Measurements from ENCODE around the gene RIMKLB. TPM values are rescaled to one million over a fixed set of nuclear protein-coding genes. Genes with fewer than 3 reads are reported as not detected.
"Not testable (repeated sequence)": the region's sequence is repeated elsewhere in the genome, so short reads cannot be mapped to it uniquely, and the experiment has no call there.

The RIMKLB gene
- polyA plus RNA-seq, 3 donors = 1.0 to 6.6 (median 1.2) TPM

DNA sequence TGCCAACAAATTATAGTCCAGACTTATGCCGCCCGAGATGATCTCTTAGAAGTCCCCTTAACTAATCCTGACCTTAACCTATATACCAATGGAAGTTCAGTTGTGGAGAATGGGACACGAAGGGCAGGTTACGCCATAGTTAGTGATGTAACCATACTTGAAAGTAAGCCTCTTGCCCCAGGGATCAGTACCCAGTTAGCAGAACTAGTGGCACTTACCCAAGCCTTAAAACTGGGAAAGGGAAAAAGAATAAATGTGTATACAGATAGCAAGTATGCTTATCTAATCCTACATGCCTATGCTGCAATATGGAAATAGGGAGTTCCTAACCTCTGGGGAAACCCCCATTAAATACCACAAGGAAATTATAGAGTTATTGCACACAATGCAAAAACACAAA is 95.4 kb downstream of the RIMKLB start:
- H3K4me1 ChIP-seq (ENCODE audit: control insufficient read depth in 1 of 2, insufficient read depth in 2 of 2, low read length in 2 of 2); DNase-seq; H3K27ac Mint-ChIP-seq; H3K4me3 Mint-ChIP-seq; H3K27me3 ChIP-seq (ENCODE audit: control insufficient read depth in 2 of 2, insufficient read depth in 2 of 2, low read length in 2 of 2); H2AFZ ChIP-seq (ENCODE audit: insufficient read depth, low read depth, low read length, poor library complexity, severe bottlenecking); H3K27ac ChIP-seq (ENCODE audit: low read depth in 1 of 2, low read length in 2 of 2); H3K36me3 Mint-ChIP-seq; intact Hi-C loops (cut with micrococcal nuclease); H3K4me1 Mint-ChIP-seq; H3K27me3 Mint-ChIP-seq (ENCODE audit: low read depth in 3 of 3); H3K4me2 ChIP-seq (replicated peaks; ENCODE audit: extremely low read depth, low read length, poor library complexity, severe bottlenecking); H3K9ac ChIP-seq (ENCODE audit: insufficient read depth, low read length, poor library complexity, severe bottlenecking); H3K4me3 ChIP-seq (replicated peaks in 1 of 3; ENCODE audit: low read depth in 2 of 3, low read length in 3 of 3); H3K36me3 ChIP-seq (replicated peaks in 1 of 2; ENCODE audit: control insufficient read depth in 1 of 2, insufficient read depth in 2 of 2, low read length in 2 of 2); H4K20me1 ChIP-seq (ENCODE audit: insufficient read depth, low read length); H3K79me2 ChIP-seq (ENCODE audit: insufficient read depth, low read length): not testable (repeated sequence)
- peaks cover 5 to 29% (median 13%) of the 10 kb centered on the region in 7 donors for H3K9me3 Mint-ChIP-seq
- WGBS (ENCODE audit: insufficient coverage) = no CpG with 5 or more reads among the region's 4 CpGs
- H3K9me3 ChIP-seq (replicated peaks in 1 of 2; ENCODE audit: control insufficient read depth in 1 of 2, insufficient read depth in 1 of 2, low read length in 2 of 2) = peaks cover 0 to 13% of the 10 kb centered on the region in 2 donors

DNA sequence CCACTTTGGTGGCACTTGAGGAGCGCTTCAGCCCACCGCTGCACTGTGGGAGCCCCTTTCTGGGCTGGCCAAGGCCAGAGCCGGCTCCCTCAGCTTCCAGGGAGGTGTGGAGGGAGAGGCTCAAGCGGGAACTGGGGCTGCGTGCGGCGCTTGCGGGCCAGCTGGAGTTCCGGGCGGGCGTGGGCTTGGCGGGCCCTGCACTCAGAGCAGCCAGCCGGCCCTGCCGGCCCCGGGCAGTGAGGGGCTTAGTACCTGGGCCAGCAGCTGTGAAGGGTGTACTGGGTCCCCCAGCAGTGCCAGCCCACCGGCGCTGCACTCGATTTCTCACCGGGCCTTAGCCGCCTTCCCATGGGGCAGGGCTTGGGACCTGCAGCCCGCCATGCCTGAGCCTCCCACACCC is 96.8 kb downstream of the RIMKLB start:
- H3K4me2 ChIP-seq (replicated peaks; ENCODE audit: extremely low read depth, low read length, poor library complexity, severe bottlenecking); H3K79me2 ChIP-seq (ENCODE audit: insufficient read depth, low read length); H3K27me3 ChIP-seq (ENCODE audit: control insufficient read depth in 2 of 2, insufficient read depth in 2 of 2, low read length in 2 of 2); H3K36me3 ChIP-seq (replicated peaks in 1 of 2; ENCODE audit: control insufficient read depth in 1 of 2, insufficient read depth in 2 of 2, low read length in 2 of 2); H3K9ac ChIP-seq (ENCODE audit: insufficient read depth, low read length, poor library complexity, severe bottlenecking); H3K4me3 Mint-ChIP-seq; H3K27me3 Mint-ChIP-seq (ENCODE audit: low read depth in 3 of 3); H2AFZ ChIP-seq (ENCODE audit: insufficient read depth, low read depth, low read length, poor library complexity, severe bottlenecking); DNase-seq; H3K4me3 ChIP-seq (replicated peaks in 1 of 3; ENCODE audit: low read depth in 2 of 3, low read length in 3 of 3); H4K20me1 ChIP-seq (ENCODE audit: insufficient read depth, low read length); H3K27ac ChIP-seq (ENCODE audit: low read depth in 1 of 2, low read length in 2 of 2); intact Hi-C loops (cut with micrococcal nuclease); H3K4me1 ChIP-seq (ENCODE audit: control insufficient read depth in 1 of 2, insufficient read depth in 2 of 2, low read length in 2 of 2); H3K4me1 Mint-ChIP-seq; H3K36me3 Mint-ChIP-seq; H3K27ac Mint-ChIP-seq: not testable (repeated sequence)
- H3K9me3 Mint-ChIP-seq = peaks cover 5 to 24% (median 13%) of the 10 kb centered on the region in 7 donors
- peaks cover 0 to 13% of the 10 kb centered on the region in 2 donors for H3K9me3 ChIP-seq (replicated peaks in 1 of 2; ENCODE audit: control insufficient read depth in 1 of 2, insufficient read depth in 1 of 2, low read length in 2 of 2)
- over 99% methylated on average over 18 of the region's 21 CpGs for WGBS (ENCODE audit: insufficient coverage)

DNA sequence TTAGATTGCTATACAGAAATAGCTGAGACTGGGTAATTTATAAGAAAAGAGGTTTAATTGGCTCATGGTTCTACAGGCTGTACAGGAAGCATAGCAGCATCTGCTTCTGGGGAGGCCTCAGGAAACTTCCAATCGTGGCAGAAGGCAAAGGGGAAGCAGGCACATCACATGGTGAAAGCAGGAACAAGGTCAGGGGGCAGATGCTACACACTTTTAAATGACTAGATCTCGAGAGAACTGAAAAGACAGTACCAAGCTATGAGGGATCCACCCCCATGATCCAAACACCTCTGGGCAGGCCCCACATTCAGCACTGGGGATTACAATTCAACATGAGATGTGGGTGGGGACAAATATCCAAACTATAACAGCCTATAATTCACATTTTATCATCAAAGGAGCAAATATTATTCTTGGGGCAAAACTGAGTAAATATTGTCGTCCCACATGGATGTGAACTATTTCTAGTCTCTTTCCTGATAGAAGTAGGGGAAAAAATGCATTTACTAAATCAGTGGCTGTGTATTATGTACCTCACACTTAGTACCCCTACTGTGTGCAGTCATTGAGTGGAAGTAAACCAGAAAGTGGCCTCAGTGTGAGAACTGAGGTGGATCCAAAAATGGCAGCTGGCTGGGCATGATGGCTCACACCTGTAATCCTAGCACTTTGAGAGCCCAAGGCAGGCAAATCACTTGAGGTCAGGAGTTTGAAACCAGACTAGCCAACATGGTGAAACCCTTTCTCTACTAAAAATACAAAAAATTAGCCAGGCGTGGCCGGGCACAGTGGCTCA is 99.2 kb downstream of the RIMKLB start:
- Histone ChIP-seq H3K4me3 (replicated peaks in 1 of 3; ENCODE audit: low read depth in 2 of 3, low read length in 3 of 3) (no peak overlapping the region), H4K20me1 (ENCODE audit: insufficient read depth, low read length) (no peaks in the 10 kb centered on the region), H3K79me2 (ENCODE audit: insufficient read depth, low read length) (no peaks in the 10 kb centered on the region), H3K4me1 (ENCODE audit: control insufficient read depth in 1 of 2, insufficient read depth in 2 of 2, low read length in 2 of 2) (no peaks in the 10 kb centered on the region), H3K36me3 (replicated peaks in 1 of 2; ENCODE audit: control insufficient read depth in 1 of 2, insufficient read depth in 2 of 2, low read length in 2 of 2) (no peaks in the 10 kb centered on the region), H3K27me3 (ENCODE audit: control insufficient read depth in 2 of 2, insufficient read depth in 2 of 2, low read length in 2 of 2) (no peaks in the 10 kb centered on the region), H3K9ac (ENCODE audit: insufficient read depth, low read length, poor library complexity, severe bottlenecking) (no peak overlapping the region), H3K27ac (ENCODE audit: low read depth in 1 of 2, low read length in 2 of 2) (no peak overlapping the region), H2AFZ (ENCODE audit: insufficient read depth, low read depth, low read length, poor library complexity, severe bottlenecking) (no peak overlapping the region), H3K9me3 (replicated peaks in 1 of 2; ENCODE audit: control insufficient read depth in 1 of 2, insufficient read depth in 1 of 2, low read length in 2 of 2) (peaks cover 0 to 13% of the 10 kb centered on the region in 2 donors), H3K4me2 (replicated peaks; ENCODE audit: extremely low read depth, low read length, poor library complexity, severe bottlenecking) (no peak overlapping the region)
- TF ChIP-seq, protein P1, sequence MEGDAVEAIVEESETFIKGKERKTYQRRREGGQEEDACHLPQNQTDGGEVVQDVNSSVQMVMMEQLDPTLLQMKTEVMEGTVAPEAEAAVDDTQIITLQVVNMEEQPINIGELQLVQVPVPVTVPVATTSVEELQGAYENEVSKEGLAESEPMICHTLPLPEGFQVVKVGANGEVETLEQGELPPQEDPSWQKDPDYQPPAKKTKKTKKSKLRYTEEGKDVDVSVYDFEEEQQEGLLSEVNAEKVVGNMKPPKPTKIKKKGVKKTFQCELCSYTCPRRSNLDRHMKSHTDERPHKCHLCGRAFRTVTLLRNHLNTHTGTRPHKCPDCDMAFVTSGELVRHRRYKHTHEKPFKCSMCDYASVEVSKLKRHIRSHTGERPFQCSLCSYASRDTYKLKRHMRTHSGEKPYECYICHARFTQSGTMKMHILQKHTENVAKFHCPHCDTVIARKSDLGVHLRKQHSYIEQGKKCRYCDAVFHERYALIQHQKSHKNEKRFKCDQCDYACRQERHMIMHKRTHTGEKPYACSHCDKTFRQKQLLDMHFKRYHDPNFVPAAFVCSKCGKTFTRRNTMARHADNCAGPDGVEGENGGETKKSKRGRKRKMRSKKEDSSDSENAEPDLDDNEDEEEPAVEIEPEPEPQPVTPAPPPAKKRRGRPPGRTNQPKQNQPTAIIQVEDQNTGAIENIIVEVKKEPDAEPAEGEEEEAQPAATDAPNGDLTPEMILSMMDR (IDR thresholded peaks at IDR 0.05) = no peak
- Mint-ChIP-seq H3K27ac (no peak overlapping the region), H3K27me3 (ENCODE audit: low read depth in 3 of 3) (peaks cover 0 to 2% (median 0%) of the 10 kb centered on the region in 3 donors), H3K36me3 (no peaks in the 10 kb centered on the region), H3K9me3 (peaks cover 5 to 24% (median 13%) of the 10 kb centered on the region in 7 donors), H3K4me3 (no peak overlapping the region), H3K4me1 (no peaks in the 10 kb centered on the region)
- no peak for DNase-seq
- WGBS (ENCODE audit: insufficient coverage) = 77% methylated on average over 3 of the region's 5 CpGs
- intact Hi-C loops (cut with micrococcal nuclease) = no loop called here

DNA sequence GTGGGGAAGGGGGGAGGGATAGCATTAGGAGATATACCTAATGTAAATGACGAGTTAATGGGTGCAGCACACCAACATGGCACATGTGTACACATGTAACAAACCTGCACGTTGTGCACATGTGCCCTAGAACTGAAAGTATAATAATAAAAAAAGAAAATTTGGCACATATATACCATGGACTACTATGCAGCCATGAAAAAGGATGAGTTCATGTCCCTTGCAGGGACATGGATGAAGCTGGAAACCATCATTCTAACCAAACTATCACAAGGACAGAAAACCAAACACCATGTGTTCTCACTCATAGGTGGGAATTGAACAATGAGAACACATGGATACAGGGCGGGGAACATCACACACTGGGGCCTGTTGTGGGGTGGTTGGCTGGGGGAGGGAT is 103.4 kb downstream of the RIMKLB start:
- H3K27me3 Mint-ChIP-seq (ENCODE audit: low read depth in 3 of 3); H3K4me3 Mint-ChIP-seq; H3K27ac ChIP-seq (ENCODE audit: low read depth in 1 of 2, low read length in 2 of 2); H3K9ac ChIP-seq (ENCODE audit: insufficient read depth, low read length, poor library complexity, severe bottlenecking); H3K4me1 Mint-ChIP-seq; intact Hi-C loops (cut with micrococcal nuclease); H2AFZ ChIP-seq (ENCODE audit: insufficient read depth, low read depth, low read length, poor library complexity, severe bottlenecking); H3K27ac Mint-ChIP-seq; H3K4me3 ChIP-seq (replicated peaks in 1 of 3; ENCODE audit: low read depth in 2 of 3, low read length in 3 of 3); H3K79me2 ChIP-seq (ENCODE audit: insufficient read depth, low read length); H3K27me3 ChIP-seq (ENCODE audit: control insufficient read depth in 2 of 2, insufficient read depth in 2 of 2, low read length in 2 of 2); H3K4me2 ChIP-seq (replicated peaks; ENCODE audit: extremely low read depth, low read length, poor library complexity, severe bottlenecking); H3K9me3 ChIP-seq (replicated peaks in 1 of 2; ENCODE audit: control insufficient read depth in 1 of 2, insufficient read depth in 1 of 2, low read length in 2 of 2); DNase-seq; H3K36me3 Mint-ChIP-seq; H4K20me1 ChIP-seq (ENCODE audit: insufficient read depth, low read length); H3K4me1 ChIP-seq (ENCODE audit: control insufficient read depth in 1 of 2, insufficient read depth in 2 of 2, low read length in 2 of 2); H3K36me3 ChIP-seq (replicated peaks in 1 of 2; ENCODE audit: control insufficient read depth in 1 of 2, insufficient read depth in 2 of 2, low read length in 2 of 2): not testable (repeated sequence)
- WGBS (ENCODE audit: insufficient coverage) = no CpG with 5 or more reads among the region's 3 CpGs
- H3K9me3 Mint-ChIP-seq = peaks cover 0 to 18% (median 7%) of the 10 kb centered on the region in 7 donors

Measured in CD14-positive monocyte (primary cell).